Immature natural killer cell (primary cell): ENCODE results near the gene SERBP1. TPM values are rescaled to one million over a fixed set of nuclear protein-coding genes. Genes with fewer than 3 reads are reported as not detected.

ENCODE experiments used
- DNase-seq, 3 donors: peaks; one replicate each; pipeline ENCODE4 v3.0.0; 2022; ENCODE audit warnings: mixed read lengths in 1 of 3
- H3K27ac Mint-ChIP-seq, 6 donors: one replicate each; pipeline ENCODE4 v1.8.0; 2020; ENCODE audit warnings: mixed read lengths in 6 of 6, mild to moderate bottlenecking in 5 of 6, inconsistent platforms in 4 of 6, moderate library complexity in 3 of 6
- H3K27me3 Mint-ChIP-seq, 3 donors: one replicate each; pipeline ENCODE4 v1.8.0; 2020 to 2021; ENCODE audit warnings: low read depth in 3 of 3, mild to moderate bottlenecking in 3 of 3, mixed read lengths in 3 of 3, moderate library complexity in 3 of 3, inconsistent platforms in 1 of 3
- H3K36me3 Mint-ChIP-seq, 3 donors: one replicate each; pipeline ENCODE4 v1.8.0; 2020; ENCODE audit warnings: mixed read lengths in 3 of 3, inconsistent platforms in 2 of 3, mild to moderate bottlenecking in 2 of 3
- H3K4me1 Mint-ChIP-seq, 2 donors: one replicate each; pipeline ENCODE4 v1.8.0; 2020; ENCODE audit warnings: inconsistent platforms in 2 of 2, mild to moderate bottlenecking in 2 of 2, mixed read lengths in 2 of 2, moderate library complexity in 1 of 2
- H3K4me3 Mint-ChIP-seq, 5 donors: one replicate each; pipeline ENCODE4 v1.8.0; 2020; ENCODE audit warnings: mild to moderate bottlenecking in 5 of 5, mixed read lengths in 5 of 5, inconsistent platforms in 3 of 5, moderate library complexity in 3 of 5
- H3K9me3 Mint-ChIP-seq, 6 donors: one replicate each; pipeline ENCODE4 v1.8.0; 2020; ENCODE audit warnings: mild to moderate bottlenecking in 6 of 6, mixed read lengths in 6 of 6, inconsistent platforms in 4 of 6, moderate library complexity in 3 of 6
- polyA plus RNA-seq, 3 donors: library from polyadenylated mRNA; unstranded; fragments of 300-500 nt; fragmentation: Illumina TruSeq; gene quantifications; one replicate each; pipeline ENCODE4 v1.2.3, GENCODE V29; 2021

The SERBP1 gene
- 100 to 1,000 TPM in 2 of 3 donors, 10 to 100 TPM in 1; 92.1 to 162 (median 125) TPM for polyA plus RNA-seq

DNA sequence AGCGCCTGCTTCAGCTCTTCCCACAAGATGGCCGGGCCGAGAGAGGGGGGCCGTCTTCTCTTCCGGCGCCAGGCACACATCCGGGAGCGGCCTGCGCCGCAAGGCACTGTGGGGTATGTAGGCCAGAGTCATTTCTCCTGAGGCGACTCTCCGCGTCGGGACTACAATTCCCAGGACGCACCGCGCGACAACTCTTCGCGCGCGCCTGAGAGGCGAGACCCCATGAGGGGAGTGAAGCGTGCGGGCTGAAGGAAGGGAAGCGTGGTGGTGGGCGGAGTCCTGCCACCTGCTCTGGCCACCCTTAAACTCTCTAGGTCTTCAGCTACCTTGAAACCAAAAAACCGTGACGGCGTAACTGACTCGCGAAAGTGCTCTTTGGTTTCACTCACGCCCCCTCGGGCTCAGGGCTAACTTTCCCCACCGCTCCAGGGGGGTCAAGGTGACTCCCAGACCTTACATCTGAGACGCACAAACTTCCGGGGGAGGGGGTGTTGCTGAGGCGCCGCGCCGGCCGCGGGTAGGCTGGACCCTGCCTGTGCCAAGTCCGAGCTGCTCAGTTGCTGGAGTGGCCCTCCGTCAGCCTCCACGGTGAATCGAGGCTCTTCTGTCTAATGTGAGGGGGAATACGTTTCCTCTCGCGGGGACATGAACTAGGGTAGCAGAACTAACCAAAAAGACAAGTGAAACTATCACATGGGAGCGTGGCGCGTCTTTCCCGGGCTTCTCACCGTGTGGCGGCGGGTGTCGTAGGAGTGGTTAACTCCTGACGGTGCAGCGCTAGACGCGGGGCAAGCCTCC, at the start of gene SERBP1:
Gene SERBP1 (minus strand): TSS at position 45 of the 798 bp plus-strand sequence. CDS start 102 bp downstream, outside the sequence.
- H3K36me3 Mint-ChIP-seq: peaks cover 0 to 10% (median 9%) of the 10 kb centered on the region in 3 donors
- peaks cover 20 to 24% (median 21%) of the 10 kb centered on the region in 3 donors for H3K27me3 Mint-ChIP-seq
- peak within 1 kb of the TSS; percentile 94 to 100 (median 98) for H3K27ac Mint-ChIP-seq
- peak within 1 kb of the TSS; percentile 90 to 97 (median 95) for H3K4me3 Mint-ChIP-seq
- DNase-seq: peak; percentile 93 to 94 (median 94)
- peaks cover 50 to 55% of the 10 kb centered on the region in 2 donors for H3K4me1 Mint-ChIP-seq
- peaks cover 0 to 2% (median 0%) of the 10 kb centered on the region in 6 donors for H3K9me3 Mint-ChIP-seq

DNA sequence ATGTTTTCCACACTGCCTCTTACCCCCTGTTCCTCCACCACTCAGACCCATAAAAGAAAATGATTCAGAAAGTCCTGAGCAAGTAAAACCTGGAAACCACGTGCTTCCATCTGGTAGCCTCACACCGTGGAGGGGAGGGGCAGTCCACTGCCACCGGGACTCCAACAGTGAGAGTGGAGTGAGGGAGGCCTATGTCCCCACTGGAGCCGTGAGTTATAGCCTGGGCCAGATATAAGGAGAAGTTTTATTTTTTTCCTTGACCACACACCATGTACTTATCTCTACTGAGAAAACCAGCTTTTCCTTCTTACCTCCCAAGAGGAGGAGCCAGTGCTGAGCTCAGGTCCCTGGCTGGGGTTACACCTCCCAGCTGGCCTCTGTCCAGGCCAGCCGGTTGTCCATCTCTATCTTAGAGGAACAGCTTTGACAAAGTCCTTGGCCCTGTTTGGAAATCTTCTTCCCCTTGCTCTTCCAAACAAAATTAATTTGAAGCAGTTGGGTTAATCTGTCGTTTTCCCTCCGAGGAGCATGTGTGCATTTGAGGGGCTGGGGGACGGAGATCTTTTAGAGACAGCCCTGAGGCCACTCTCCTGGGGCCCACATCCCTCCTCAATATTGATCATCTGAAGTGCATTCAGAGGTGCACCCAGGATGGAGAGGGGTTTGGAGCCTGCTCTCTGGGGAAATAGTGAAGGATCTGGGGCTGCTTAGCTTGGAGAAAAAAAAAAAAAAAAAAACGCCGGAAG, 49.1 kb upstream of the SERBP1 start:
- Mint-ChIP-seq H3K9me3 (no peaks in the 10 kb centered on the region), H3K4me1 (peaks cover 4 to 6% of the 10 kb centered on the region in 2 donors), H3K27ac (no peak overlapping the region), H3K4me3 (no peak overlapping the region), H3K36me3 (no peaks in the 10 kb centered on the region), H3K27me3 (peaks cover 0 to 3% (median 0%) of the 10 kb centered on the region in 3 donors)
- DNase-seq: no peak

DNA sequence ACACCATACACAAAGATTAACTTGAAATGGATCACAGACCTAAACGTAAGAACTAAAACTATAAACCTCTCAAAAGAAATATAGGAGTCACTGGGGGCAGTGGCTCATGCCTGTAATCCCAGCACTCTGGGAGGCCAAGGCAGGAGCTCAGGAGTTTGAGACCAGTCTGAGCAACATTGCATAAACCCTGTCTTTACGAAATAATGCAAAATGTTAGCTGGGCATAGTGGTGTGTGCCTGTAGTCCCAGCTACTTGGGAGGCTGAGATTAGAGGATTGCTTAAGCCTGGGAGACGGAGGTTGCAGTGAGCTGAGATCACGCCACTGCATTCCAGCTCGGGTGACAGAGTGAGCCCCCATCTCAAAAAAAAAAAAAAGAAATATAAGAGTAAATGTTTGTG, 46.7 kb upstream of the SERBP1 start:
- H3K27ac Mint-ChIP-seq: no peak overlapping the region
- no peaks in the 10 kb centered on the region for H3K36me3 Mint-ChIP-seq
- H3K9me3 Mint-ChIP-seq: no peaks in the 10 kb centered on the region
- no peak for DNase-seq
- peaks cover 4 to 6% of the 10 kb centered on the region in 2 donors for H3K4me1 Mint-ChIP-seq
- H3K27me3 Mint-ChIP-seq: peaks cover 0 to 3% (median 0%) of the 10 kb centered on the region in 3 donors
- H3K4me3 Mint-ChIP-seq: no peak overlapping the region

DNA sequence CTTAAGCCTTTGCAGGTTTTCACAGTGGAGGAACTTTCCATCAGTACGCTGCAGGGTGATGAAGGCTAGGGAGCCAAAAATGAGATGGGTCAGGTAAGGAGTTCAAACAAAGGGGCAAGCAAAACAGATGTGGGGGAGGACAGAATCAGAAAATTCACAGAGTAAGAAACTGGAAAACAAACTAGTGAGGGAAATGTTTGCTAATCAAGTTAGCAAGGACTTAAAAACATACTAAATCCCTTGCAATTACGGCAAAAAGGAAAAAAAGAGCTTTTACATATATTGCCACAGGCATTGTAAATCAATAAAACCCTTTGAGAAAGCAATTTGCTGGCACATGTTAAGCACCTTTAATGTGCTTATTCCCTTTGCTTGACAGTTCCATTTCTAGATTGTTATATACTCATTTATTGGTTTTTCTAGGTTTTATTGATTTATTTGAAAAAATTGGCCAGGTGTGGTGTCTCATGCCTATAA, 45.8 kb upstream of the SERBP1 start:
- H3K4me3 Mint-ChIP-seq: no peak overlapping the region
- H3K36me3 Mint-ChIP-seq: no peaks in the 10 kb centered on the region
- no peak for DNase-seq
- no peak overlapping the region for H3K27ac Mint-ChIP-seq
- H3K27me3 Mint-ChIP-seq: peaks cover 0 to 3% (median 0%) of the 10 kb centered on the region in 3 donors
- peaks cover 4 to 6% of the 10 kb centered on the region in 2 donors for H3K4me1 Mint-ChIP-seq
- no peaks in the 10 kb centered on the region for H3K9me3 Mint-ChIP-seq

DNA sequence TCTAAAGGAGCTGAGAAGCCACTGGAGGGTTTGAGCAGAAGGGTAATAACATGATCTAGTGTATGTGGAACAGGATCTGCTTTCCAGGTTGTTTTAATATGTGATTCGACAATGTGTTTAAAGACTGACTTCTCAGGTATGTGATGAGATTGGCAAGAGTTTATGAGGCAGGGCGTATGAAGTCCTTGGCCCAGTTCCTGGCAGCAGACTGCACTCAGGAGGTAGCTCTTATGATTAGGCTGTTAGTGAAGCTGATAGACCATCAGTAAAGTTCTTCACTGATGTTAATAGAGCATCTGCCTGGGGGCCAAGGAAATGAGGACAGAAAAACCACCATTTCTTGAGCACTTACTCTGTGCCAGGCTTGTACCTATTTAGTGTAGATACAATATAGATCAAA, 41.9 kb upstream of the SERBP1 start:
- no peak for DNase-seq
- no peaks in the 10 kb centered on the region for H3K4me1 Mint-ChIP-seq
- H3K36me3 Mint-ChIP-seq: no peaks in the 10 kb centered on the region
- H3K27ac Mint-ChIP-seq: no peak overlapping the region
- peaks cover 0 to 3% (median 2%) of the 10 kb centered on the region in 3 donors for H3K27me3 Mint-ChIP-seq
- no peaks in the 10 kb centered on the region for H3K9me3 Mint-ChIP-seq
- no peak overlapping the region for H3K4me3 Mint-ChIP-seq

DNA sequence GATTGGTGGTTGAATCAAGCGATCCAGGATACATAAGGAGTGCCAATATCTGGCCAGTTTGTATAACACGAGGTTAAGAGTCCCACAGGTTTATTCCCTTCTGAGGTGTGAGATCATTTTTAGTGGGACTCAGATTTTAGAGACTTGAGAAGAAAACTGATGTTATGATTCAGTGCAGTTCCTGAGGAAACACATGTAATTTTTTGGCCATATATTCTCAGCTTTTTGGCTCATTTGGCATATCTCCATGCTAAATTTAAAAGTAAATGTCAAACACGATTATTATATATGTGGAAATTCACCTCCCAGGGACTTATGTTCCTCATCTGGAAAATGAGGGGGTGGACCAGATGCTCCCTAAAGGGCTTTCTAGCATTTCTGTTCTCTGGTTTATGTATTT, 39.2 kb upstream of the SERBP1 start:
- Mint-ChIP-seq H3K9me3 (no peaks in the 10 kb centered on the region), H3K36me3 (peaks cover 0 to 3% (median 0%) of the 10 kb centered on the region in 3 donors), H3K27me3 (peaks cover 0 to 2% (median 0%) of the 10 kb centered on the region in 3 donors), H3K4me1 (no peaks in the 10 kb centered on the region), H3K27ac (no peak overlapping the region), H3K4me3 (no peak overlapping the region)
- no peak for DNase-seq

DNA sequence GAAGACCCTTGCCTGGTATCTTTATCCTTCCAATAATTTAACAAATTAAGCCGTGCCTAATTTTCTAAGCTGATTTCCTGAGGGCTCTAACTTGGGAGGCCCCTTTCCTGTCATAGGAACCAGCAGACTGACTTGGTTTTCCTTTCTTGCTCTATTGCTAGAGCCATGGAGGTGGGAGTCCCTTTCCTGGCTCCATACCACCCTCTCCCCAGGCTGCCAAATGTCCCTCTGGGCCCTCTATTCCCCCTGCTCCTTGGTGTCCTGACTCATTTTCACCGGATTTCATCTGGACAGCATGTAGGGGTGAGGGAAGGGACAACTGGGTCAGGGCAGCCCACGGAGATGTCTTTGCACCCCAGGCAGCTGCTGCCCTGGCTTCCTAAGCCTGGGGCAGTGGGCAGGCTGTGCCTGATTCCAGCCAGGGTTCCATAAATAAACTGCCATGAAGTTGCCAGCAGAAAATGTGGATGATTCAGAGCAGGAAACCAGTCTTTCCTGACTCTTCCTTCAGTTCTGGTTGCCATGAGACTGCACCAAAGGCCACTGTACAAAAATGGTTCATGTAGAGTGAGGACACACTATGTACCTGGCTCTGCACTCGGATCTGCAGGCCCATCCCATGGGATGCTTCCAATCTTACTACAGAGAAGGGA, 38.0 kb upstream of the SERBP1 start:
- no peak for DNase-seq
- no peaks in the 10 kb centered on the region for H3K4me1 Mint-ChIP-seq
- no peaks in the 10 kb centered on the region for H3K9me3 Mint-ChIP-seq
- peaks cover 0 to 3% (median 0%) of the 10 kb centered on the region in 3 donors for H3K36me3 Mint-ChIP-seq
- no peak overlapping the region for H3K4me3 Mint-ChIP-seq
- peaks cover 0 to 2% (median 0%) of the 10 kb centered on the region in 3 donors for H3K27me3 Mint-ChIP-seq
- no peak overlapping the region for H3K27ac Mint-ChIP-seq

DNA sequence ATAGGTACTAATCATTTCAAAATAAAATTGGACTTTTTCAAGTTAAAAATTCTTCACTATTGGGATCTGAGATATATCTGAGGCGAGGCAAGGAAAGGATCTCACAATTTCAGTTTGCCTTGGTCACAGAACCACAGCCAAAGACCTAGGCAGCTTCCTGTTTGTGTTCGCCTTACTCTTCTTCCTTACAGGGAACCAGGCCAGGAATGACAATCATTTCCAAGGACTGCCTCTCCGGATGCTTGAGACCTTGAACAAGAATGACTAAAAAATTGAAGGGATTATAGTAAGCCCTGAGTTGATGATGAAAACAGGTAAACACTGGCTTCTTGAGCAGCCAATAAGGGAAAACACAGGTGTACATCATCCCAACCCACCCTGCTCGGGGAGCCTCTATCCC, 35.2 kb upstream of the SERBP1 start:
- Mint-ChIP-seq H3K9me3 (no peaks in the 10 kb centered on the region), H3K36me3 (peaks cover 0 to 3% (median 0%) of the 10 kb centered on the region in 3 donors), H3K27ac (no peak overlapping the region), H3K27me3 (peaks cover 0 to 2% (median 0%) of the 10 kb centered on the region in 3 donors), H3K4me3 (no peak overlapping the region), H3K4me1 (no peaks in the 10 kb centered on the region)
- DNase-seq: no peak

DNA sequence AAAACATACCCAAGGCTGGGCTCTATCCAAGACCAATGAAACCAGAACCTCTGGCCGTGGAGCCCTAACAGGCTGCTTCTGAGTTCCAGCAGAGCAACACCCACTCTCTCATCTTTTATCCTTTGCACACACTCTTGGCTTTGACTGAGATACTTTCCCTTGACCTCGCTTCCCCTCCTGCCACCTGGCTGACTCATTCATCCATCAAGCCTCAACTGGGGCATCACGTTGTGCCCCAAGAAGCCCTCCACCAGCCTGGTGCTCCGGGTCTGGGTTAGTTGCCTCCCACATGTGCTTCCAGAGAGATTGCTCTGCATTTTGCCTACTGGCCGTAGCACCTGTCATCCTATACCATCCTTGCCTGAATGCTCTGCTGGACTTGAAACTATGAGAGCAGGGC, 34.5 kb upstream of the SERBP1 start:
- peaks cover 0 to 2% (median 0%) of the 10 kb centered on the region in 3 donors for H3K27me3 Mint-ChIP-seq
- H3K4me1 Mint-ChIP-seq: no peaks in the 10 kb centered on the region
- H3K4me3 Mint-ChIP-seq: no peak overlapping the region
- peaks cover 0 to 3% (median 0%) of the 10 kb centered on the region in 3 donors for H3K36me3 Mint-ChIP-seq
- DNase-seq: no peak
- no peaks in the 10 kb centered on the region for H3K9me3 Mint-ChIP-seq
- no peak overlapping the region for H3K27ac Mint-ChIP-seq

DNA sequence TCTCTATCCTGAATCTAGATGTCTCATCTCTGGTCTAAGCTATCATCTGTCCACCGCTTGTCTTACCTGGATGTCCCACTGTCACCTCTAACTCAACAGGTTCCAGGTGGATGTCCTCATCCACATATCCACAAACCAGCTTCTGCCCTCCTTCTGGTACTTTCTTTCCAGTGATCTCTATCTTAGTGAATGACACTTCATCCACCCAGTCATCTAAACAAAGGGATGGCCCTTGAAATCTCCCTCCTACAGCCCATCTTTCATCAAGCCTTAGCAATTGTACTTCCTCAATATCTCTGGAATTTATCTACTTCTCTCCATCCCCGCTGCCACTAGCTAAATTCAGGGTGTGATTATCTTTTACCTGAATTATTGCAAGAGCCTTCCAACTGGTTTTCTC, 33.9 kb upstream of the SERBP1 start:
- DNase-seq: no peak
- H3K9me3 Mint-ChIP-seq: no peaks in the 10 kb centered on the region
- H3K4me3 Mint-ChIP-seq: no peak overlapping the region
- no peak overlapping the region for H3K27ac Mint-ChIP-seq
- peaks cover 0 to 3% (median 0%) of the 10 kb centered on the region in 3 donors for H3K36me3 Mint-ChIP-seq
- H3K4me1 Mint-ChIP-seq: no peaks in the 10 kb centered on the region
- peaks cover 0 to 2% (median 0%) of the 10 kb centered on the region in 3 donors for H3K27me3 Mint-ChIP-seq

DNA sequence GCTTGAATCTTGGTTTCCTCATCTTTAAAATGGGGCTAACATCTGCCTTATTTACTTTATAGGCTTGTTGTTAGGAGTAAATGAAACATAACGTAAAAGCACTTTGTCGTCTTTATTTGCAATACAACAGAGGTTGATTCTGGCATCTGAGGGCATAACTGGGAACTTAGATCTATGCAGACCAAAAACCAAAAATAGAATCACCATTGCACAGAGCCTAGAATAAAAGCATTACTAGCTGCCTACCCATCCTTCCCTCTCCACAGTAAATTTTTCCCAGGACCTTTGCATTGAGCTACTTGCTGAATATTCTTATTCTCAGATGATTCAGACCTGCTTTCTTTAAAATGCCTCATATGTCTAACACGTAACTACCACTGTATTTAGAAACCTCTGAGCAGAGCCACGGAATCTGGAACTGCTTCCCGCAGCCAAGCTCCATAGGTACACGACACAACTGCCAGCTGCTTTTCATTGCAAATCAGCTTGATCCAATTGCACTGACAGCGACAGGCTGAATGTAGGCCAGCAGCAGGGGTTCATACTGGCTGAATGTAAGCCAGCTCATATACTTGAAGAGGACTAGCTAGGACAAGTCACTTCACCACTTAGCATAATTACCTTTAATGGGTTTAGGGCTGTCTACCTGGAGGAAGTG, 33.2 kb upstream of the SERBP1 start:
- H3K4me1 Mint-ChIP-seq: no peaks in the 10 kb centered on the region
- no peak overlapping the region for H3K27ac Mint-ChIP-seq
- no peak for DNase-seq
- H3K4me3 Mint-ChIP-seq: no peak overlapping the region
- no peaks in the 10 kb centered on the region for H3K9me3 Mint-ChIP-seq
- H3K27me3 Mint-ChIP-seq: peaks cover 0 to 2% (median 0%) of the 10 kb centered on the region in 3 donors
- peaks cover 0 to 3% (median 0%) of the 10 kb centered on the region in 3 donors for H3K36me3 Mint-ChIP-seq

DNA sequence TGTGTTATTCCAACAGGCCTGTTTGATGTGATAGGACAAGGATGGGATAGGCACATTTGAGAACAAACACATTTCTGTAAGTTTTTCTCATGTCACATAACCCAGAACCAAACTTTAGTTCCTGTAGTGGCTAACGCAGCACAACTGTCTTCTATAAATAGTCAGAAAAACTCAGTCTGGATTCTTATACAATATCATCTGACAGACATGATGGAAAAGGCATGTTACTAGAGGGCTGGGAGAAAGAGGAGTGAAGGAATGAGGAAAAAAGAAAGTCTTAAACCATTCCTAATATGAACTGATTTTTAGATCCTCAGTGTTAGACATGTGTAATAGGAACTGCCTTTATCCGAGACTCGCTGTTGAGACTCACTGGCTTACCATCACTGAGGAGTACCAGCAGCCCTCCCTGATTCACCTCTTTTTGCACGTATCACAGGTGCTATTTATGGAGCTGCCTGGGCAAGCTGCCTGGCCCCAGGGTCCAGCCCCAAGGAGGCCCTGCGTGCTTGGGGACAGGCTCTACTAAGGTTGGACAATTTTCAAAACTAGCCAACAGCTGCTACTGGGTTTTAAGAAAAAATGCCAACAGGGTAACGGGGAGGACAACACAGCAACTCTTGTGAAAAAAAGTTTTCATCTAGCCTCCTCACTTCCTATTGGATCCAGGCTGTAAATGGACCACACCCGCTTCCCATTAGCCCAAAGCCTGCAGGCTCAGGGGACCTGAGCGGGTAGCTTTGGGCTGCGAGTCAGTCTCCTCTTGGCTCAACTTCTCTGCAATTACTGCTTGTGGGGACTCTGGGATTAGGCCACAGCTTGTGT, 30.7 kb upstream of the SERBP1 start:
- Mint-ChIP-seq H3K4me1 (no peaks in the 10 kb centered on the region), H3K9me3 (no peaks in the 10 kb centered on the region), H3K36me3 (no peaks in the 10 kb centered on the region), H3K27ac (no peak overlapping the region), H3K27me3 (peaks cover 0 to 2% (median 0%) of the 10 kb centered on the region in 3 donors), H3K4me3 (no peak overlapping the region)
- no peak for DNase-seq
